NCI-H345 (cell line): Measurements from ENCODE around the gene CDKAL1.
"Not testable (repeated sequence)": the region's sequence is repeated elsewhere in the genome, so short reads cannot be mapped to it uniquely, and the experiment has no call there.

Experiments used
- DNase-seq: peaks from one replicate; lab custom pipeline; 2025; lab: John Stamatoyannopoulos, UW

Gene CDKAL1

DNA sequence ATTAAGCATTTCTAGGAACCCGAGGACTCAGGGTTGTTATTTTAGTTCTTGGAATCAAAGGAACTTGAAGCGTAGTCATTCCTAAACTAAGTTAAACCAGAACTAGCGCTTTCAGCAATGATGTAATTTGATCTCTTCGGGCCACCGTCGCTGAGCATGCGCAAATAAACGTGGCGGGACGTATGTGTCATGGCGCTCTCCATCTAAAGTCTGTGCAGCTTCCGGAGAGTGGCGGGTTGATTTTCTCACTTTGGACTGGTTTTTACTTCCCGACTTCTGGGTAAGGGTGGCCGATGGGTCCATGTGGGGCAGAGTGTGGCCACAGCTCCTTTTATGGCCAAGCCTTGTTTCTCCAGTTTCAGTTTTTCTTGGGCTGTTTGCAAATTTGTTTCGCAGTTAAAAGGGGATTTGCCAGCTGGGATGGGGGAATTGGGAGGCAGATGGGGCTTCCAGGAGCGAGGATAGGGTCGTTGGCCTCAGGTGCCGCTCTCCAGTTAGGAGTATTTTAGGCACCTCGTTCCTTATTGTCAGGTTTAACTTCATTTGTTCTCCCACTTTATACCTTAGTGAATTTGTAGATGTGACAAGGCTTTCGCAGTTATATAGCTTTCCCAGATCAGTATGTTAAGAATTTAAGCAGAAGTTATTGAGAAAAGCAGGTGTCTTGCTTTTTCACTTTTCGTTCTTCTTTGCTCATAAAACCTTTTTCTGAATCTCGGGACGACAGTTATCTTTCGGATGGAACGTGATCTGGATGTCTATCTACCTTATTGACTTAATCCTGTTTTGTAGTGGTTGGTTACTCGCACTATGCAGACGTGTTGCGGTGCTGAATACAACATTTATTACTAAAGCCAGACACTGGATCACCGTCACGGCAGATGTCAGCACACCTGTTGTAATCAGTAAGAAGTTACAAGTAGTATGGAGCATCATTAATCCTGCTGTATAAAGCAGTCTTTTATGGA lies at the start of gene CDKAL1:
Gene CDKAL1, plus strand, starts transcription at position 163 of the 968 bp plus-strand sequence. CDS start 11,894 bp downstream, outside the sequence.
- peak; percentile 87 for DNase-seq

DNA sequence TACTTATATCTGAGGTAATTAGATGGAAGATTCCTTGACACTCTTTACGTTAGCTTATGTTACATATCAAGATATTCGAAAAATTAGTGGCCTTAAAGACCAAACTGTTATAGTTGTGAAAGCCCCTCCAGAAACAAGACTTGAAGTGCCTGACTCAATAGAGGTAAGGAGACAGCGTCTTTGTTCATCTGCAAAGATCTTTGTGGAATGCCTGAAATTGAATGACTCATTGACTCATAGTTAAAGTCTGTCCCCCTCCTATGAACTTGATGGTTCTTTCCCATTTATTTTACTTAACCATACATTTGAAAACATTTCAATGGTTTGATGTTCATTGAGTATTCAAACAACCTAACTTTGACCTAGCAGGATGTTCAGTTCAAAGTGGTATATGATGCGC lies 47.6 kb upstream of the CDKAL1 start:
- DNase-seq: no peak

DNA sequence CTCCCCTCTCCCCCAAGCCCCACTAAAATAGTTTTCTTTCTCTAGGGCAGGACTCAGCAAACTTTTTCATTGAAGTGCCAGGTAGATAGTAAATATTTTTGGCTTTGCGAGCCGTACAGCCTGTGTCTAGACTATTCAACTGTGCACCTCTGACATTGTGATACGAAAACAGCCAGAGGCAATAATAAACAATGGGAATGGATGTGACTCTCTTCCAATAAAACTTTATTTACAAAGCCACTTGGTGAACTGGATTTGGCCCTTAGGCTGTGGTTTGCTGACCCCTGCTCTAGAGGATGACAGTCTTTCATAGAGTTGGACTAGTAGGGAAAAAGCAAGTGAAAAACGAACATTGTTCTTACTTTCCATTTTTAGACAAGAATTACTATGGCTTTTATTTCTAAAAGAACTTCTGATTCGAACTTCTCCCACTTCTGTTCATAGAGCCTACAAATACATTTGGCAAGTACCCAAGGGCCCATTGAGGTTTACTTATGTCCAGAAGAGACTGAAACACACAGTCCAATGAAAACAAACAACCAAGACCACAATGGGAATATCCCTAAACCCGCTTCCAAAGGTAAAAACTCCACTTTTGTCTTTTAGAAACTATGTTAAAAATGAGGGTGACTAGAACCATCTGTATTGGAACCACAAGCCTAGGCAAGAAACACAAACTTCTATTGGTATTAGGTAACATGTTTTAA lies 46.4 kb upstream of the CDKAL1 start:
- DNase-seq: no peak

DNA sequence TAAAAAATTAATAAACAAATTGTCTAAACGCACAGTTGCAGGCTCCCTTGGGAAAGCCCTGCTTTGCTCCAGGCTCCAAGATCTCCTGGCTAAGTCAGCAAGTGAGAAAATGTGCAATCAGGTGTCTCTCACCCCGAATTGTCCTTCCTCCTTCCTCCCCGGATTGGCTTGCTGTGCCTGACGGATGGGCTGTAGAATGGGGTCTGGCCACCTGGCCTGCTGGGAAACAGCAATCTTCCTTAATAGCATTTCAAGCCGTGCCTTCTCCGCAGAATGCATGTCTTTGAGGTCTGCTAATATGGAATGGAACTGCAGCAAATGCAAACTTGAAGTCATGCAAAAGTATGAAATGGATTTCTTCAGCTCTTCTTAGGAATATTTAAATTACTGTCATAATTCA lies 43.7 kb upstream of the CDKAL1 start:
- DNase-seq: no peak

DNA sequence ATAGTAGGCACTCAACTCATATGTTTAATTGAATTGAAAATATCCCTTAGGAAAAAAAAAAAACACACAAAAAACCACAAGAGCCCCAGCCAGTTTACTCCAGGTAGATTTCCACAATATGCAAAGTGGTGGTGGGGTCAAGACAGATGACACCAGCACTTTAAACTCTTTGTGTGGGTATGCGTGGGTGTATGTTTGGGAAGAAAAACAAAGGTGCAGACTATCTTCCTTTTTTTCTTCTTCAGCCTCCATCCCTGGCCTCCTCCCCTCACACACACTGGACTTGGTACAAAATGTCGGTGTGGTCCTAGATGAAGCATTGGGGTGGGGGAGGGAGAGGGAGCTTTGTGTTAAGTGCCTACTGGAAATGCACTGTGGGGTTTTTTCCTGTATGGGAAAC lies 42.2 kb upstream of the CDKAL1 start:
- no peak for DNase-seq

DNA sequence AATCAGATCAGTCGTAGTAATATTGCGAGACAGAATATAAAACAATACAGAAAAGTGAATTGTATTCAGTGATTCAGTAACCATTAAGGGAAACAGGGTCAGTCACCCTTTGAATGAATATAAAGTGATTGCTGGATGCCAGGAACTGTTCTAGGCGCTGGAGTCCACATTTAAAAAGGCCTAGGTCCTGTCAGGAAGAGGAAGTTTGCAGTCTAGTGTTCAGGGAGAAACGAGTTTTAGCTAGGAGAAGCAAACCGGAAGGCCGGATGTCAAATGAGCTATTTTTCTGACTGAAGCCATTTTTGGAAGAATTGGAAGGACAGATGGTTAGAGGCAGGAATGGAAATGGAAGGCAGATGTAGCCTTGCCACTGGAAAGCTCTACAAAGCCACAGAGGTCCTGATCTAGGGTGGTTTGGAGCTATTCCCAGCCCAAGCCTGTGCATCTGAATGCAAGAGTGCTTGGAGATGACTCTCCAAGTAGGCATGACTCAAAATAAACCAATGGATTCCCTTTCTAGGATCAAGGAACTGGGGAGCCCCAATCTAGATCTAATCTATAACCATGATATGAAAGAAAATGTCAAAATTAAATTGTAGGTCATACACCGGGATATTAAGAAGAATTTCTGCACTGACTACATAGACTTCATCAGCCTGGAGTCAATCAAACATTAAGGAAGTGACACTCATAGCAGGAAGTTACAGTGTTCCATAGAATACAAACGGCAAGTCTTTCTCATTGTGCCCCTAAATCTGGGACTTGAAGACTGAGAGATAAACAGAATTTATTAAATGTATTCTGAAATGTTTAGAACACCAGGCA lies 36.8 kb upstream of the CDKAL1 start:
- no peak for DNase-seq

DNA sequence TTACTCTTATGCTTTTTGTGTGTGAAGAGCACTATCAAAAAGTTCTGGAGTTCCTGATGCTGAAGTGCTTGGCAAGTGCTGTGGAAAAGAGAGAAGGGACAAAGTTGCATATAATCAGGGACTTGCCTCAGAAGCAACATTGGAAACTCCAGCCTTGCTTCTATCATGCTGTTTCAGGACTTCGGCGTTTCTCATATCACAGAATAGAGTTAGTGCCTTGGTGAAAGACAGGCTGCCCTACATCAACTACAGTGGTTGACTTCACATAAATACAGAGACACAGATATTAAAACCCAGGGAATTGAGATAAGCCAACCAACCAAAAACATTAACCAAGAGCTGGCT lies 36.2 kb upstream of the CDKAL1 start:
- DNase-seq: no peak

DNA sequence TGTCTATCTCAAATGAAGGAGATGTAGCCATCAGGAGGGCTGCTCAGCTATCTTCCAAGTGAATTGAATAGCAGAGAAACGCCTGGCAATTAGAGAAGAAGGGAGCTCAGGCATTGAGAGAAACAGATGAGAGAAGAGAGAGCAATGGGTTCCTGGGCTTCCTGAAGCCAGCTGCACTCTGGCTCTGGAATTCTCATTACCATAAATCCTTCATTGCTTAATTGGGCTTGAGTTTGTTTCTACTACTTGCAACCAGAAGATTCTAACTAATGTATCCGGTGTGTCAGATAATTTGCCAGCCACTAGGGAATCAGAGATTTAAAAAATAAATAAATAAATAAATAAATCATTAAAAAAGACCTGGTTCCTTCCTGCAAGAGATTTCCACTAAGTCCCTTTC lies 25.0 kb upstream of the CDKAL1 start:
- DNase-seq: no peak

DNA sequence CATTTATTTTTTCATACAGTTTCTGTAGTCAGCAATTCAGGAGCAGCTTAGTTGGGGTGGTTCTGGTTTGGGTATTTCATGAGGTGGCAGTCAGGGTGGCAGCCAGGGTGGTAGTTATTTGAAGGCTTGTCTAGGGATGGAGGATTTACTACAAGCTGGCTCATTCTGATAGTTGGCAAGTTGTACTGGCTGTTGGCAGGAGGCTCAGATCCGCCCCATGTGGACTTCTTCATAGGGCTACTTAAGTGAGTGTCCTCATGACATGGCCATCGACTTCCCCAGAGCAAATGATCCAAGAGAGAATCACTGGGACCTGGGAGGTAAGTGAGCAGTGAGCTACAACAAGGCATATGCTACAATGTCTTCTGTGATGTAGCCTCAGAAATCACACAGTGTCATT lies 22.4 kb upstream of the CDKAL1 start:
- DNase-seq: no peak

DNA sequence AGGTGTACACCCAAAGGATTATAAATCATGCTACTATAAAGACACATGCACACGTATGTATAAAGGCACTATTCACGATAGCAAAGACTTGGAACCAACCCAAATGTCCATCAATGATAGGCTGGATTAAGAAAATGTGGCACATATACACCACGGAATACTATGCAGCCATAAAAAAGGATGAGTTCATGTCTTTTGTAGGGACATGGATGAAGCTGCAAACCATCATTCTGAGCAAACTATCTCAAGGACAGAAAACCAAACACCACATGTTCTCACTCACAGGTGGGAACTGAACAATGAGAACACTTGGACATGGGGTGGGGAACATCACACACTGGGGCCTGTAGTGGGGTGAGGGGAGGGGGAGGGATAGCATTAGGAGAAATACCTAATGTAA lies 9.0 kb upstream of the CDKAL1 start:
- DNase-seq: not testable (repeated sequence)

DNA sequence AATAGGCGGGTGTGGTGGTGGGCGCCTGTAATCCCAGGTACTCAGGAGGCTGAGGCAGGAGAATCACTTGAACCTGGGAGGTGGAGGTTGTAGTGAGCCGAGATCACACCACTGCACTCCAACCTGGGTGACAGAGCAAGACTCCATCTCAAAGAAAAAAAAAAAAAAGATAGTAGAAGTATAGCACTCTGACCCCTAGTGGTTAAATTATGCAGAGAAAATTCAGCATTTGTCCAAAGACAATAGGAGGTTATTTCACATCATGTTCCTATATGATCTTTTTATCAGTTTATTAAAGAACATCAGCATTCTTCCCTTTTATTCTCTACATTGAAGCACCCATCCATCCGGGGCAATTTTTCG lies 5.2 kb upstream of the CDKAL1 start:
- DNase-seq: peak; percentile 65

DNA sequence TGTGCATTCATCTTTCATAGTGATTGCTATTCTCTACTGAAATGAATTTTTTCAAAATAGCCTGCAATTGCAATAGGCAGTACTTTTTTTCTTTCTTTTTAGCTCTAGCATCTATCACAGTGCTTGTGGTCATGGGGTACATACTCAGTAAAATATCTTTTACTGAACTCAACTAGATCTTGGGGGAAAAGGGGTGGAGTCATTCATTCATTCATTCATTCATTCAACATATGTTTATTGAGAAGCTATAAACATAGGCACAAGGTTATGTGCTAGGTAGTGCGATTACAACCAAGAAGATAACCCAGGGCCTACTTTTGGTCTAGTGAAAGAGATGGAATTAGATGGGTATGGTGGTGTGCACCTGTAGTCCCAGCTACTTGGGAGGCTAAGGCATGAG lies 1.4 kb upstream of the CDKAL1 start:
- no peak for DNase-seq

DNA sequence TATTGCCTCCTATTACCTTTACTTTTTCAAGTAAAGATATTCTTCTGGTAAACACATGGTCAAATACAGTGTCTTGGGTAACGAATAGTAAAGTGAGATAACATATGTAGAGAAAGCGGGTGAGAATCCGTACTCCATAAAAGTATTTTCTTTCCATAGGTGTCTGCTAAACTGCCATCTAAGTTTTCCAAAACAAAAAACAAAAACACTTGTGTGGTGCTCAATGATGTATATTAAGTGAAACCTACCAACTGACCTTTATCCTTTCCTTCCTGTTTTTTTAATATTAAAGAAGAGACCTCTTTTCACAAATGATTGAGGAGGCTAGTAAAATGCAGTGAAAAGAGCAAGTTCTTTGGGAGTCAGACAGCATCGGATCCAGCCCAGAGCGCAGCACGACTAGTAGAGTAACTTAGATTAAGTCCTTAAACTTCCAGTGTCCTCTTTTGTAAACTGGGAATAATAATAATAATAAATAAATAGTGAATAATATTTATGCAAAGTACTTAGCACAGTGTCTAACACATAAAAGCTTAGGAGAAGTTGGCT lies 437 bp upstream of the CDKAL1 start:
- DNase-seq: no peak

DNA sequence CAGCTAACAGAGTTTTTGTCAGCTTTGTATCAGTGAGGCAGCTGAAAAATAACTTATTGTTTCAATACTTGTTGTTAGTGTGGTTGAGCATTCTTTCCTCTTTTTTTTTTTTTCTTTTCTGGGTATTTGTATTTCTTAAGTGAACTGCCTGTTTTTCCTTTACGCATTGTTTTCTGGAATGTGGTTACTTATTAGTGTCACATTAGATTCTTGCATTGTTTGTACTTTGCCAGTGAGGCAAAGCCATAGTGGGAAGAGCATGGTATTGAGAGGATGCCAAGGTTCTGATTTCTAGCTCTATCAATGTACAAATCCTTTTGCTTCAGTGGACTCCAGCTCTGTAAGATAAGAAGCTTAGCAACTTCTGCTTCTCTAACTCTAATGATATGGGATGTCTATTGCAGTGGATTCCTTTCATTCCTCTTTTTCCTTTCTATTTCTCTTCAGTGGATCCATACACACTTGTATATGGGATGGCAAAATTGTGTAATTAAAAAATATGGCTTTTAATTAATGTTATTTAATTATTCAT lies 3.9 kb downstream of the CDKAL1 start:
- DNase-seq: no peak

DNA sequence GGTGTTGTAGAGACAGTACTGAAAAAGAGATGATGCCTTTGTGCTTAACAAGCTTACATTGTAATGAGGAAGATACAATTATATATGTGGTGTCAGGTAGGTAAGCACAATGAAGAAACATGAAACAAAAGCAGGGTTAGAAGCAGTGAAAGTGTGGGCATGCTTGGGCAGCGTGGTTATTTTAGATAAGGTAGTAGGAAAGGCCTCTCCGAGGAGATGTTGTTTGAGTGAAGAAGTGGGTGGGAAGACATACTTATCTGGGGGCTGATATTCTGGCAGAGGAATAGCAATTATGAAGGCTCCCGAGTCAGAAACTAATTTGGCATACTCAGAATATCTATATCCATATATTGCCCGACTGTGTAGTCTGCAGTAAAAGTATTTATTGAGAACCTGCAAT lies 4.7 kb downstream of the CDKAL1 start:
- no peak for DNase-seq

DNA sequence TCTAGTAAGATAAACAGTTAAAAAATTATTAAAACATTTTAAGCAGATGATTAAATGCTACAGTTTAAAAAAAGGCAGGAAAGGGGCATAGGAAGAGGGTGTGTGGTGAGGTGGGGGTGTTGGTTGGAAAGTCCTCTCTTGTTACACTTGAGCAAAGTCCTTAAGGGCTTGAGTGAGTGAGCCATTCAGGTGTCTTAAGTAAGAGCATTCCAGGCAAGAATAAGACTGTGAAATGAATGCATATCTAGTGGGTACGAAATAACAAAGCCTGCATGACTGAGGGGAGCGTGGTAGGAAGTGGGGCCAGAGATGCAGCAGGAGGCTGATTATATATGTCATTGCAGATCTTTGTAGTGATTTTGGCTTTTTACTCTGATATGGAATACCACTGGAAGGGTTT lies 5.1 kb downstream of the CDKAL1 start:
- DNase-seq: no peak

DNA sequence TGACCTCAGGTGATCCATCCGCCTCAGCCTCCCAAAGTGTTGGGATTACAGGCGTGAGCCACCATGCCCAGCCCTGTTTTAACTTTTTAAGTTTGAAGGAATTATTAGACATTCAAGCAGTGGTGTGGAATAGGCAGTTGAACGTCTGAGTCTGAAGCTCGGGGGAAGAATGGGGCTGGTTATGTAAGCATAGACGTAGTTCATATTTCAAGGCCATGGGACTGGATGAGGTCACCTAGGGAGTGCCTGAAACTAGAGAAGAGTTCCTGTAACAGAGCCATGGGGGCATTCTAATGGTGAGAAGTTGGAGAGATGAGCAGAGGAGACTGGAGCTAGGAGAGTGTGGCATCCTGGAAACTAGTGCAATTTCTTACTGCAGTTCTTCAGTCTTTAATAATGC lies 6.4 kb downstream of the CDKAL1 start:
- DNase-seq: no peak

DNA sequence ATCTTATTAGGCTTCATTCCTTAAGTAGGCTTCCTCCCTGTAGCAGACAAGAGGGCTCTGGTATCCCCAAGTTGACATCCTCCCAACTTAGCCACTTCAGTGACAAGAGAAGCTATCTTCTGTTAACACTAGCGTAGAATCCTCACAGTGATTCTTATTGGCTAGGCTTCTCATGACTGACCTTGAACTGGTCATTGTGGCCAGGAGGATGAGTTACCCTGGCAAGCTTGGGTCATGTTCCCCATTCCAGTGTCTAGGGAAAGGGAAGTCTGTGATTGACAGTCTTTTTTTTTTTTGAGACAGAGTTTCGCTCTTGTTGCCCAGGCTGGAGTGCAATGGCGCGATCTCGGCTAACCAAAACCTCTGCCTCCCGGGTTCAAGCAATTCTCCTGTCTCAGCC lies 7.1 kb downstream of the CDKAL1 start:
- DNase-seq: no peak

DNA sequence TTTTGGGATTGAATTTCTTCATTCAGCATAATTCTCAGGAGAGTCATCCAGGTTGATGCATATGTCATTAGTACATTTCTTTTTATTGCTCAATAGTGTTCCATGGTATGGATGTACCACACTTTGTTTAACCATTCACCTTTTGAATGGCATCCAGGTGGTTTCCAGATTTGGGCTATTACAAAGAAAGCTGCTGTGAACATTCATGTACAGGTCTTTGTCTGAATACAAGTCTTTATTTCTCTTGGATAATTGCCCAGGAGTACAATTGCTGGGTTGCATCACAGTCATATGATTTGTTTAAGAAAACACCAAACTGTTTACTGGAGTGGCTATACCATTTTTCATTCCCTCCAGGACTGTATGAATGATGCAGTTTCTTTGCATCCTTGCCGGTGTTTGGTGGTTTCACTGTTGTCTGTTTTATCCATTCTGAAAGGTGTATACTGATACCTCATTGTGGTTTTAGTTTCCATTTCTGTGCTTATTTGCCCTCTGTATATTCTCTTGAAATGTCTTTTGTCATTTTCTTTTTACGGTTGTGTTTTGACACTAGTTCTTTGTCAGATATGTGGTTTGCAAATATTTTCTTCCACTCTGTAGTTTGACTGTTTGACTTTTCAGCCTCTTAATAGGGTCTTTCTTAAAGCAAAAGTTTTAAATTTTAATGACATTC lies 8.8 kb downstream of the CDKAL1 start:
- peak; percentile 97 for DNase-seq

DNA sequence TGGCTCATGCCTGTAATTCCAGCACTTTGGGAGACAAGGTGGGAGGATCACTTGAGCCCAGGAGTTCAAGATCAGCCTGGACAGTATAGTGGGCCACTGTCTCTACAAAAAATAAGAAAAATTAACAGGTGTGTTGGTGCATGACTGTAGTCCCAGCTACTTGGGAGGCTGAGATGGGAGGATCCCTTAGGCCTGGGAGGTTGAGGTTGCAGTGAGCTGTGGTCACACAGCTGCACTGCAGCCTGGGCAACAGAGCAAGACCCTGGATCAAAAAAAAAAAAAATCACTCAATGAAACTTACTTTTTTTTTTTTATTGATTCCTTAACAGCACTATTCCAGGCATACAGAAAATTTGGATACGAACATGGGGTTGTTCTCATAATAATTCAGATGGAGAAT lies 14.0 kb downstream of the CDKAL1 start:
- no peak for DNase-seq

DNA sequence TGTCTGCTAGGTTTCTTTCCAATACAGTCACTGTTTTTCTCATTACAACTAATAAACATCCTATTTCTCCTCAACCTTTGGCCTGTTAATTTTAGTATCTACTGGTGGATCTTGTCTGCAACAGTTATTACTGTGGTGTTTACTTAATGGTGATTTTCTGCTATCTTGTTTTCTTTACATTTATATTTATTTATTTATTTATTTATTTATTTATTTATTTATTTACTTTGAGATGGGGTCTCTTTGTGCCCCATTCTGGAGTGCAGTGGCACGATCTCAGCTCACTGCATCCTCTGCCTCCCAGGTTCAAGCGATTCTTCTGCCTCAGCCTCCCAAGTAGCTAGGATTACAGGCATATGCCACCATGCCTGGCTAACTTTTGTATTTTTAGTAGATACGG lies 15.1 kb downstream of the CDKAL1 start:
- not testable (repeated sequence) for DNase-seq
